MCF 10A (cell line): ENCODE measurements around the gene UBAC2. TPM values are rescaled to one million over a fixed set of nuclear protein-coding genes. Genes with fewer than 3 reads are reported as not detected.
A peak's percentile ranks its signal among the peaks of the same experiment; 100 is the strongest.

Source experiments
- BruUV-seq: library from RNA; stranded (reverse); fragments of 400-500 nt; replicated peaks from 2 replicates; lab custom pipeline; 2021; lab: Mats Ljungman, UMichigan
- CTCF ChIA-PET: fragments of 300-600 bp; sonication (Branson Sonifier 250); formaldehyde crosslinking; extraction: SDS; loops from one replicate; lab custom pipeline; 2021; ENCODE audit warnings: antibody characterized with exemption, inconsistent platforms; lab: Yijun Ruan, JAX
- POLR2A ChIA-PET: fragments of 300-600, 350-650 bp; sonication (Branson Sonifier 250); formaldehyde crosslinking; extraction: SDS; loops from one replicate; lab custom pipeline; 2020; ENCODE audit warnings: antibody characterized with exemption, inconsistent platforms; lab: Yijun Ruan, JAX
- DNase-seq: peaks from one replicate; pipeline ENCODE4 v3.0.0-alpha.2; 2018; ENCODE audit not compliant: unreplicated experiment
- H3K27ac Mint-ChIP-seq: one replicate; pipeline ENCODE4 v1.8.0; 2022; ENCODE audit warnings: mild to moderate bottlenecking, low read depth, mixed read lengths; ENCODE audit not compliant: unreplicated experiment
- H3K27me3 Mint-ChIP-seq: one replicate; pipeline ENCODE4 v1.8.0; 2022; ENCODE audit warnings: mixed read lengths; ENCODE audit not compliant: insufficient read depth, unreplicated experiment
- H3K36me3 Mint-ChIP-seq: one replicate; pipeline ENCODE4 v1.8.0; 2022; ENCODE audit warnings: mild to moderate bottlenecking, moderate library complexity, mixed read lengths; ENCODE audit not compliant: insufficient read depth, unreplicated experiment
- H3K4me1 Mint-ChIP-seq: one replicate; pipeline ENCODE4 v1.8.0; 2022; ENCODE audit warnings: mixed read lengths; ENCODE audit not compliant: insufficient read depth, unreplicated experiment
- H3K4me3 Mint-ChIP-seq: one replicate; pipeline ENCODE4 v1.8.0; 2022; ENCODE audit warnings: mild to moderate bottlenecking, moderate library complexity, mixed read lengths; ENCODE audit not compliant: unreplicated experiment
- H3K9me3 Mint-ChIP-seq: one replicate; pipeline ENCODE4 v1.8.0; 2022; ENCODE audit warnings: mixed read lengths; ENCODE audit not compliant: unreplicated experiment
- CTCF ChIP-seq: fragments of 200-600 bp; IDR thresholded peaks from one replicate; pipeline ENCODE4 v1.8.0; 2022; ENCODE audit warnings: antibody characterized with exemption, mild to moderate bottlenecking; ENCODE audit not compliant: unreplicated experiment
- intact Hi-C: fragments of 100-400 bp; cut with micrococcal nuclease; formaldehyde crosslinking; loops from 2 replicates; pipeline ENCODE4 v1.14.1; 2022
- total RNA-seq: library from RNA; stranded (reverse); gene quantifications from 2 replicates; pipeline ENCODE4 v1.2.3, GENCODE V29; 2022

Gene UBAC2
- total RNA-seq, 1 experiment from 2014 or later = 74.7 TPM

- intact Hi-C loops = no loop called here
- H3K9me3 Mint-ChIP-seq = no peaks in the 10 kb centered on the region
- H3K27ac Mint-ChIP-seq = peak overlapping the region; percentile 27
- DNase-seq = no peak
- no peaks in the 10 kb centered on the region for H3K27me3 Mint-ChIP-seq
- peaks cover 21% of the 10 kb centered on the region for H3K36me3 Mint-ChIP-seq
- no peak overlapping the region for H3K4me3 Mint-ChIP-seq
- no peak for TF ChIP-seq CTCF
- ChIA-PET CTCF (interaction anchor here (1.1 to 1.3 kb wide), 2 partner anchors 10 to 18 kb away, joined by 3 to 5 read pairs; partner anchors contain the start of gene UBAC2), POLR2A (interaction anchor here (3.8 kb wide), 1 partner anchor 17 kb away, joined by 14 read pairs; the partner anchor contains the start of gene UBAC2)
- BruUV-seq = no TSS peak
- H3K4me1 Mint-ChIP-seq = peaks cover 13% of the 10 kb centered on the region
These were observed 17.5 kb downstream of the UBAC2 start for GRCh38 chr13:99218126-99218525.

GRCh38 chr13:99218545-99218944 lies 17.9 kb downstream of the UBAC2 start:
- no peak overlapping the region for H3K4me3 Mint-ChIP-seq
- intact Hi-C loops = no loop called here
- no peak for DNase-seq
- peaks cover 21% of the 10 kb centered on the region for H3K36me3 Mint-ChIP-seq
- no peak for TF ChIP-seq CTCF
- CTCF ChIA-PET = interaction anchor here (1.1 to 1.3 kb wide), 2 partner anchors 9 to 18 kb away, joined by 3 to 5 read pairs; partner anchors contain the start of gene UBAC2
- POLR2A ChIA-PET = interaction anchor here (3.8 kb wide), 1 partner anchor 18 kb away, joined by 14 read pairs; the partner anchor contains the start of gene UBAC2
- no TSS peak for BruUV-seq
- no peaks in the 10 kb centered on the region for H3K27me3 Mint-ChIP-seq
- no peaks in the 10 kb centered on the region for H3K9me3 Mint-ChIP-seq
- peaks cover 16% of the 10 kb centered on the region for H3K4me1 Mint-ChIP-seq
- H3K27ac Mint-ChIP-seq = peak overlapping the region; percentile 27

- Mint-ChIP-seq H3K27ac (no peak overlapping the region), H3K4me3 (no peak overlapping the region), H3K36me3 (peaks cover 17% of the 10 kb centered on the region), H3K4me1 (peaks cover 16% of the 10 kb centered on the region), H3K9me3 (no peaks in the 10 kb centered on the region), H3K27me3 (no peaks in the 10 kb centered on the region)
- ChIA-PET POLR2A (interaction anchor here (3.8 kb wide), 1 partner anchor 18 kb away, joined by 14 read pairs; the partner anchor contains the start of gene UBAC2), CTCF (interaction anchor here (1.1 to 1.3 kb wide), 2 partner anchors 9 to 18 kb away, joined by 3 to 5 read pairs; partner anchors contain the start of gene UBAC2)
- TF ChIP-seq CTCF = no peak
- no peak for DNase-seq
- intact Hi-C loops = no loop called here
- BruUV-seq = no TSS peak
These were observed 18.3 kb downstream of the UBAC2 start for GRCh38 chr13:99218969-99219368.

GRCh38 chr13:99220199-99220935 lies 19.7 kb downstream of the UBAC2 start:
- CTCF ChIA-PET = no interaction called here
- Mint-ChIP-seq H3K4me1 (peaks cover 19% of the 10 kb centered on the region), H3K36me3 (peaks cover 13% of the 10 kb centered on the region), H3K4me3 (no peak overlapping the region), H3K27me3 (no peaks in the 10 kb centered on the region), H3K9me3 (no peaks in the 10 kb centered on the region), H3K27ac (no peak overlapping the region)
- POLR2A ChIA-PET = interaction anchor here (3.8 kb wide), 1 partner anchor 19 kb away, joined by 14 read pairs; the partner anchor contains the start of gene UBAC2
- BruUV-seq = no TSS peak
- intact Hi-C loops = no loop called here
- TF ChIP-seq CTCF = no peak
- no peak for DNase-seq
